B cell (primary cell): ENCODE data around the gene KLF11. TPM values are rescaled to one million over a fixed set of nuclear protein-coding genes. Genes with fewer than 3 reads are reported as not detected.

Experiments
- ATAC-seq: fragments of 200-7000 bp; cut with Tn5 transposase; one replicate; pipeline ENCODE4 v1.10.0; 2021; ENCODE audit warnings: low read depth, mild to moderate bottlenecking, moderate number of reproducible peaks, moderate library complexity
- CTCF ChIA-PET: fragments of 350-600 bp; sonication (Branson Sonifier 250); formaldehyde crosslinking; loops from one replicate; lab custom pipeline; 2021; ENCODE audit warnings: antibody characterized with exemption, inconsistent platforms; lab: Charles Lee
- POLR2A ChIA-PET: fragments of 350-600 bp; sonication (Branson Sonifier 250); formaldehyde crosslinking; loops from one replicate; lab custom pipeline; 2021; ENCODE audit warnings: antibody characterized with exemption; lab: Charles Lee
- DNase-seq: peaks from one replicate; pipeline ENCODE4 v3.0.0; 2013
- H2AFZ ChIP-seq: 2 replicates; pipeline ENCODE4 v1.6.1; 2012; ENCODE audit warnings: mild to moderate bottlenecking, low read depth, low read length; ENCODE audit not compliant: insufficient read depth, poor library complexity, severe bottlenecking
- H3K27ac ChIP-seq, 2 donors: 1 replicate in 1 of 2; 2 replicates in 1 of 2; pipeline ENCODE4 v1.5.1; 2012 to 2013; ENCODE audit warnings: low read length in 2 of 2, mild to moderate bottlenecking in 2 of 2, moderate library complexity in 1 of 2
- H3K27me3 ChIP-seq, 4 experiments: fragments of 200-600 bp in 1 of 4; sonication (generic) in 1 of 4; replicated peaks in 1 of 4; 1 replicate in 2 of 4; 2 replicates in 2 of 4; pipeline versions ENCODE4 v1.6.1 to v1.7.0; 2013 to 2016; ENCODE audit warnings: low read length in 3 of 4, mild to moderate bottlenecking in 2 of 4, mixed read lengths in 1 of 4, moderate library complexity in 1 of 4; ENCODE audit not compliant: insufficient read depth in 4 of 4, control insufficient read depth in 3 of 4; ENCODE audit errors: control extremely low read depth in 1 of 4
- H3K36me3 ChIP-seq, 2 experiments: replicated peaks in 1 of 2; 1 replicate in 1 of 2; 2 replicates in 1 of 2; pipeline versions ENCODE4 v1.6.1 to v1.7.1; 2013; ENCODE audit warnings: low read length in 1 of 2; ENCODE audit not compliant: insufficient read depth in 2 of 2, control insufficient read depth in 1 of 2; ENCODE audit errors: control extremely low read depth in 1 of 2, extremely low read depth in 1 of 2
- H3K4me1 ChIP-seq, 2 donors: fragments of 200-600 bp in 1 of 2; sonication (generic) in 1 of 2; 1 replicate in 1 of 2; 2 replicates in 1 of 2; pipeline versions ENCODE4 v1.5.1 to v1.6.1; 2013 to 2017; ENCODE audit warnings: low read length in 2 of 2; ENCODE audit not compliant: control insufficient read depth in 2 of 2, insufficient read depth in 2 of 2
- H3K4me2 ChIP-seq: replicated peaks from 2 replicates; pipeline ENCODE3; 2012; ENCODE audit warnings: mild to moderate bottlenecking, low read depth, low read length; ENCODE audit not compliant: poor library complexity, severe bottlenecking
- H3K4me3 ChIP-seq, 5 experiments: fragments of 200-600 bp in 1 of 5; sonication (generic) in 1 of 5; 1 replicate in 3 of 5; 2 replicates in 2 of 5; pipeline versions ENCODE4 v1.5.1 to v1.7.0; 2011 to 2016; ENCODE audit warnings: low read length in 4 of 5, mild to moderate bottlenecking in 4 of 5, low read depth in 2 of 5, control low read depth in 1 of 5, moderate library complexity in 1 of 5; ENCODE audit not compliant: insufficient read depth in 1 of 5; ENCODE audit errors: control extremely low read depth in 1 of 5, extremely low read depth in 1 of 5
- H3K79me2 ChIP-seq: fragments of 200-600 bp; sonication (generic); one replicate; pipeline ENCODE4 v1.6.0; 2016; ENCODE audit warnings: low read length; ENCODE audit not compliant: control insufficient read depth, insufficient read depth
- H3K9ac ChIP-seq: fragments of 200-600 bp; sonication (generic); 2 replicates; pipeline ENCODE4 v1.6.1; 2017; ENCODE audit warnings: mild to moderate bottlenecking, low read length, moderate library complexity
- H3K9me3 ChIP-seq, 3 donors: one replicate each; pipeline versions ENCODE4 v1.6.1 to v1.7.1; 2013; ENCODE audit warnings: low read length in 2 of 3; ENCODE audit not compliant: control insufficient read depth in 2 of 3, insufficient read depth in 1 of 3; ENCODE audit errors: control extremely low read depth in 1 of 3
- H4K20me1 ChIP-seq: 2 replicates; pipeline ENCODE4 v1.6.0; 2012; ENCODE audit warnings: mild to moderate bottlenecking, low read length; ENCODE audit not compliant: insufficient read depth, control insufficient read depth, poor library complexity, severe bottlenecking
- H3K27ac Mint-ChIP-seq: one replicate; pipeline ENCODE4 v1.8.0; 2021; ENCODE audit warnings: mixed read lengths
- H3K27me3 Mint-ChIP-seq: one replicate; pipeline ENCODE4 v1.8.0; 2021; ENCODE audit warnings: mixed read lengths
- H3K4me1 Mint-ChIP-seq: one replicate; pipeline ENCODE4 v1.8.0; 2021; ENCODE audit warnings: mixed read lengths
- H3K4me3 Mint-ChIP-seq: one replicate; pipeline ENCODE4 v1.8.0; 2021; ENCODE audit warnings: mixed read lengths
- H3K9me3 Mint-ChIP-seq: one replicate; pipeline ENCODE4 v1.8.0; 2022; ENCODE audit warnings: mixed read lengths; ENCODE audit not compliant: insufficient read depth
- CTCF ChIP-seq: fragments of 200-600 bp; IDR thresholded peaks from one replicate; pipeline ENCODE4 v1.8.0; 2022; ENCODE audit warnings: antibody characterized with exemption, mild to moderate bottlenecking
- EZH2 ChIP-seq: IDR thresholded peaks from 2 replicates; pipeline ENCODE4 v1.6.1; 2012; ENCODE audit warnings: borderline replicate concordance, low read depth, mild to moderate bottlenecking, moderate library complexity, low read length; ENCODE audit not compliant: insufficient read depth, poor library complexity, severe bottlenecking
- WGBS: methylation state at CpG from one replicate; pipeline ENCODE4 v1.1.5; 2013; ENCODE audit warnings: missing lambda C conversion rate; ENCODE audit not compliant: insufficient coverage; 5-methylcytosine and 5-hydroxymethylcytosine counted together
- intact Hi-C: fragments of 100-400 bp; cut with micrococcal nuclease; formaldehyde crosslinking; loops from one replicate; pipeline ENCODE4 v1.10.0; 2022
- polyA plus RNA-seq: library from polyadenylated mRNA; depleted of rRNA; stranded (reverse); fragments of >200 nt; gene quantifications from 2 replicates; pipeline ENCODE4 v1.2.3, GENCODE V29; 2012
- total RNA-seq, 2 donors: library from RNA; stranded (reverse); fragments of 120-200 nt in 1 of 2; gene quantifications; 1 replicate in 1 of 2; 2 replicates in 1 of 2; pipeline versions ENCODE4 v1.2.3 to v1.2.4, GENCODE V29; 2013 to 2022

KLF11 gene
- total and polyA plus RNA-seq, 2 donors (not counting 1 experiment from before 2014, with no cell fraction given), result 20.8 to 48.4 TPM

GRCh38 chr2:10054976-10055375, 11.6 kb downstream of the KLF11 start:
- ChIA-PET CTCF (interaction anchor here (0.7 kb wide), 1 partner anchor 71 kb away, joined by 4 read pairs; no protein-coding TSS in a partner anchor), POLR2A (no interaction called here)
- Histone ChIP-seq H3K27ac (no peak overlapping the region), H3K9me3 (no peaks in the 10 kb centered on the region), H3K79me2 (no peaks in the 10 kb centered on the region), H2AFZ (no peak overlapping the region), H3K36me3 (peaks cover 7 to 43% of the 10 kb centered on the region in 2 experiments), H3K4me1 (peaks cover 0 to 7% of the 10 kb centered on the region in 2 donors), H3K9ac (no peak overlapping the region), H4K20me1 (peaks cover 25% of the 10 kb centered on the region), H3K27me3 (peaks cover 0 to 10% (median 0%) of the 10 kb centered on the region in 4 experiments), H3K4me3 (no peak overlapping the region), H3K4me2 (no peak overlapping the region)
- Mint-ChIP-seq H3K27me3 (peaks cover 3% of the 10 kb centered on the region), H3K4me3 (no peak overlapping the region), H3K27ac (no peak overlapping the region), H3K4me1 (peaks cover 2% of the 10 kb centered on the region), H3K9me3 (no peaks in the 10 kb centered on the region)
- intact Hi-C loops, result no loop called here
- peak; percentile 4 for DNase-seq
- ATAC-seq, result no peak
- 86% methylated on average over 4 of the region's 7 CpGs for WGBS
- no peak for TF ChIP-seq CTCF
- TF ChIP-seq EZH2, result no peak

GRCh38 chr2:10056439-10056838, 13.1 kb downstream of the KLF11 start:
- Mint-ChIP-seq H3K4me1 (peaks cover 2% of the 10 kb centered on the region), H3K9me3 (no peaks in the 10 kb centered on the region), H3K27me3 (peaks cover 3% of the 10 kb centered on the region), H3K4me3 (no peak overlapping the region), H3K27ac (no peak overlapping the region)
- H3K27me3 ChIP-seq, result peaks cover 0 to 10% (median 0%) of the 10 kb centered on the region in 4 experiments
- no peak for ATAC-seq
- 90% methylated on average over 8 of the region's 11 CpGs for WGBS
- H3K36me3 ChIP-seq, result peaks cover 7 to 41% of the 10 kb centered on the region in 2 experiments
- H3K4me1 ChIP-seq, result peaks cover 0 to 7% of the 10 kb centered on the region in 2 donors
- no peak overlapping the region for H3K9ac ChIP-seq
- CTCF ChIA-PET, result interaction anchor here (0.6 to 1.6 kb wide), 5 partner anchors 16 to 258 kb away, joined by 3 to 6 read pairs (median 4); no protein-coding TSS in a partner anchor
- H3K4me2 ChIP-seq, result no peak overlapping the region
- TF ChIP-seq CTCF, result no peak
- no peak for TF ChIP-seq EZH2
- no peak for DNase-seq
- H3K79me2 ChIP-seq, result no peaks in the 10 kb centered on the region
- POLR2A ChIA-PET, result no interaction called here
- H3K9me3 ChIP-seq, result no peaks in the 10 kb centered on the region
- no peak overlapping the region for H3K27ac ChIP-seq
- no peak overlapping the region for H3K4me3 ChIP-seq
- intact Hi-C loops, result no loop called here
- peaks cover 23% of the 10 kb centered on the region for H4K20me1 ChIP-seq
- H2AFZ ChIP-seq, result no peak overlapping the region
